ENCODE data around the gene ZNF335. TPM values are rescaled to one million over a fixed set of nuclear protein-coding genes. Genes with fewer than 3 reads are reported as not detected.
A peak's percentile ranks its signal among the peaks of the same experiment; 100 is the strongest.

The ZNF335 gene
- total RNA-seq, 1 donor from 2014 or later = 31.6 TPM

DNA sequence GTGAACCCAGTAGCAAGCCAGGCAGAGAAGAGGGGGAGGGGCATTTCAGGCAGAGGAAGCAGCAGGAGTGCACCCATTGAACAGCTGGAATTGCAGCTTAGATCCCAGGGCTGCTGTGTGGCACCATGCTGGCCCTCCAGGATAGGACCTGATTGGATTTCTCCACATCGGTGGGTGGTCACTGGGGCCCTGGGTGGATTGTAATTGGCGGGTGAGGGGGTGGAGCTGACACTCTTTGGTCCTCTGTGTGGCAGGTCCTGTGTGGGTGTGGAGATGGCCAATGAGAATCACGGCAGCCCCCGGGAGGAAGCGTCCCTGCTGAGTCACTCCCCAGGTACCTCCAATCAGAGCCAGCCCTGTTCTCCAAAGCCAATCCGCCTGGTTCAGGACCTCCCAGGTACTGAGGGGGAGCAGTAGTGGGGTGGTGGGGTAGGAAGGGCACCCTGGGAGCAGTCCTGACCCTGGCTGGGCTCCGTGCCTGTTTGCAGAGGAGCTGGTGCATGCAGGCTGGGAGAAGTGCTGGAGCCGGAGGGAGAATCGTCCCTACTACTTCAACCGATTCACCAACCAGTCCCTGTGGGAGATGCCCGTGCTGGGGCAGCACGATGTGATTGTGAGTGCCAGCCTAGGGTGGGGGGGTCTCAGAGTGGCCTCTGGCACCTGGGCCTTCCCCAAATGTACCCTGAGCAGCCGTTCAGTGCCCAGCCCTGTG lies 33.1 kb downstream of the ZNF335 start:
- Mint-ChIP-seq H3K4me3 (no peak overlapping the region), H3K9me3 (no peaks in the 10 kb centered on the region), H3K27ac (no peak overlapping the region), H3K36me3 (peaks cover 22% of the 10 kb centered on the region), H3K4me1 (peaks cover 9% of the 10 kb centered on the region), H3K27me3 (ENCODE audit: low read depth) (no peaks in the 10 kb centered on the region)
- TF ChIP-seq, protein P1, sequence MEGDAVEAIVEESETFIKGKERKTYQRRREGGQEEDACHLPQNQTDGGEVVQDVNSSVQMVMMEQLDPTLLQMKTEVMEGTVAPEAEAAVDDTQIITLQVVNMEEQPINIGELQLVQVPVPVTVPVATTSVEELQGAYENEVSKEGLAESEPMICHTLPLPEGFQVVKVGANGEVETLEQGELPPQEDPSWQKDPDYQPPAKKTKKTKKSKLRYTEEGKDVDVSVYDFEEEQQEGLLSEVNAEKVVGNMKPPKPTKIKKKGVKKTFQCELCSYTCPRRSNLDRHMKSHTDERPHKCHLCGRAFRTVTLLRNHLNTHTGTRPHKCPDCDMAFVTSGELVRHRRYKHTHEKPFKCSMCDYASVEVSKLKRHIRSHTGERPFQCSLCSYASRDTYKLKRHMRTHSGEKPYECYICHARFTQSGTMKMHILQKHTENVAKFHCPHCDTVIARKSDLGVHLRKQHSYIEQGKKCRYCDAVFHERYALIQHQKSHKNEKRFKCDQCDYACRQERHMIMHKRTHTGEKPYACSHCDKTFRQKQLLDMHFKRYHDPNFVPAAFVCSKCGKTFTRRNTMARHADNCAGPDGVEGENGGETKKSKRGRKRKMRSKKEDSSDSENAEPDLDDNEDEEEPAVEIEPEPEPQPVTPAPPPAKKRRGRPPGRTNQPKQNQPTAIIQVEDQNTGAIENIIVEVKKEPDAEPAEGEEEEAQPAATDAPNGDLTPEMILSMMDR (IDR thresholded peaks at IDR 0.05; ENCODE audit: unreplicated experiment) = no peak
- DNase-seq (ENCODE audit: low spot score in 2 of 2, unreplicated experiment in 2 of 2) = no peak

DNA sequence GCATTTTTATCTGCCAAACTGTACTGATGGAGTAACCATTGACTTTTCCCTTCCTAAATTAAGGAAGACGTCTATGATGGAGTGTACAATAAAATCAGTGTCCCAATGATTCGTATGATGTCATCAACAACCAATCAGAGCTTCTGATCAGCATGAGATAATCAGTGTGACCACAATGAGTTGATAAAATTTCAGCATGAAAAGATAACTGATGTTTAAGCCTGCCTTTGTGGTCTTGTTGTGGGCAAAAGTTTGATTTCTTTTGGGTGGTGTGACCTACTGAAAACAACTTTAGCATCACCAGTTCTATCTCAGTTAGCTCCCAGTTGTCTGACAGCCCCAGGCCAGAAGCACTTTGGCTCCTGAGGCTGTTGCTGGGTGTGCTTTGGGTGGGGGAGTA lies 34.2 kb downstream of the ZNF335 start:
- Mint-ChIP-seq H3K27me3 (ENCODE audit: low read depth) (no peaks in the 10 kb centered on the region), H3K36me3 (peaks cover 21% of the 10 kb centered on the region), H3K4me3 (no peak overlapping the region), H3K4me1 (peaks cover 17% of the 10 kb centered on the region), H3K27ac (no peak overlapping the region), H3K9me3 (no peaks in the 10 kb centered on the region)
- TF ChIP-seq, protein P1 (IDR thresholded peaks at IDR 0.05; ENCODE audit: unreplicated experiment) = no peak
- no peak for DNase-seq (ENCODE audit: low spot score in 2 of 2, unreplicated experiment in 2 of 2)

DNA sequence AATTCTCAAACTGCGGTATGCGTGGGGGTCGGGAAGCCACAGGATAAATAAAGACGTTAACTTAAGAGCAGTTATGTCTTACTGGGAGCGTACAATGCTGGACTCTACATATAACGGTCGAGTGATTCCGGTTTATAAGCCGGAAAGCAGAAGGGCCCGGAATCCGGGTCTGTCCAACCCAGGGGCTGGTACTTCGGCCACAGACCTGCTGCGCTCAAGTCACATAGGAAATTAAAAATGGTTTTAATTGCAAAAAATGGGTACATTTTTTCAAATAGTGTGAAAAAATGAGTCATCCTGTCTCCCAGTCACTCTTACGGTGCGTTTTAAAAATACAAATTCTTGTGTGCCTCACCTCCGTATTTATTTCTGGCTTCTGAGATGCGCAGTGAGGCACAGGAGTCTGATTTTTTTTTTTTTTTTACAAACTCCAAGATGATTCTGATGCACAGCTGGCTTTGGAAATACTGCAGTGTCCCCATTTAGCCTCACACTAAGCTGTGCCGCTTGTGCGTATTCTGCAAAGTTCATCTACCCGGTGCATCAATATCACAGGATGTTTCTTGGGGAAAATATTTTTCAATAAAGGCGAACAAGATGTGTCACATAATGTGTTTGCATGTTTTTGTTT lies 36.5 kb downstream of the ZNF335 start:
- H3K36me3 Mint-ChIP-seq = peaks cover 21% of the 10 kb centered on the region
- H3K9me3 Mint-ChIP-seq = no peaks in the 10 kb centered on the region
- peak overlapping the region; percentile 97 for H3K27ac Mint-ChIP-seq
- H3K4me1 Mint-ChIP-seq = peaks cover 17% of the 10 kb centered on the region
- TF ChIP-seq, protein P1 (IDR thresholded peaks at IDR 0.05; ENCODE audit: unreplicated experiment) = no peak
- no peak for DNase-seq (ENCODE audit: low spot score in 2 of 2, unreplicated experiment in 2 of 2)
- H3K27me3 Mint-ChIP-seq (ENCODE audit: low read depth) = no peaks in the 10 kb centered on the region
- peak overlapping the region; percentile 87 for H3K4me3 Mint-ChIP-seq

DNA sequence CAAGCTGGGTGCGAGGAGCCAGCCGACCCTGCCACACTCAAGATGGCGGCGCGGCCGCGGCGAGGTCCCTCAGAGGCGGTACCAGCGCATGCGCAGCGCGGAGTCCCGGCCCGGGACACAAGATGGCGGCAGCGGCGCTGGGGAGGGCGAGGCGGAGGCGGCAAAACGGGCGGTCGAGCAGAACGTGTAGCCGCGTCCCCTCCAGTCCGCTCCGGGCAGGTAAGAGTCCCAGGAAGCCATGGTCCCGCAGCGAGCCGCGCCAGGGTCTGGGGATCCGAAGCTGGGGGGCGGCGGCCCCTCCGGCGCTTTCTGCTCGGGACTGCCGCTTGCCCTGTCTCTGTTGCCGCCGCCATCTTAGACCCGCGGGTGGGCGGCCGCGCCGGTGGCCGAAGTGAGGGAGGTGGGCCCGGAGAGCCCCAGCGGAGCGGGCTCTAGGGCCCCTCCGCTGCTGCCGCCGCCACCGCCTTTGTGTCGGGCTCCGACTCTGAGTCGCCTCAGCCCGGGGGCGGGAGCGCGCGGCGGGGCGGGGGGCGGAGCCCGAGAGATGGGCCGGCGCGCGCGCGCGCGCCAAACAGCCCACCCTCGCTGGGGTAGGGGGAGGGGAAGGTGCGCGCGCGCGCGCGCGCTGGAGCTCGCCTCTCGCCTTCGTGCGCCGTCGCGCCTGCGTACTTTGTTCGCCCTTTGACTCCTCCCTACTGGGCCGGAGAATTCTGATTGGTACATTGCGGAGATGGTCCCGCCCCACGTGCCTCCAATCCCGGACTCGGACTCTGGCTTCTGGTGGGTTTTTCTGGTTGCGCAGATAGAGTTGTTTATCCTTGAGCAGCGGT lies 37.2 kb downstream of the ZNF335 start, which contains the start of gene PCIF1:
PCIF1 (plus strand) TSS at position 98 of the 830 bp plus-strand sequence. CDS start 4,317 bp downstream, outside the sequence.
- Mint-ChIP-seq H3K36me3 (peaks cover 18% of the 10 kb centered on the region), H3K27me3 (ENCODE audit: low read depth) (no peaks in the 10 kb centered on the region), H3K27ac (peak within 1 kb of the TSS; percentile 99), H3K4me3 (peak within 1 kb of the TSS; percentile 97), H3K9me3 (no peaks in the 10 kb centered on the region), H3K4me1 (peaks cover 17% of the 10 kb centered on the region)
- DNase-seq (ENCODE audit: low spot score in 2 of 2, unreplicated experiment in 2 of 2) = peak; percentile 97 to 99
- TF ChIP-seq, protein P1 (IDR thresholded peaks at IDR 0.05; ENCODE audit: unreplicated experiment) = no peak

DNA sequence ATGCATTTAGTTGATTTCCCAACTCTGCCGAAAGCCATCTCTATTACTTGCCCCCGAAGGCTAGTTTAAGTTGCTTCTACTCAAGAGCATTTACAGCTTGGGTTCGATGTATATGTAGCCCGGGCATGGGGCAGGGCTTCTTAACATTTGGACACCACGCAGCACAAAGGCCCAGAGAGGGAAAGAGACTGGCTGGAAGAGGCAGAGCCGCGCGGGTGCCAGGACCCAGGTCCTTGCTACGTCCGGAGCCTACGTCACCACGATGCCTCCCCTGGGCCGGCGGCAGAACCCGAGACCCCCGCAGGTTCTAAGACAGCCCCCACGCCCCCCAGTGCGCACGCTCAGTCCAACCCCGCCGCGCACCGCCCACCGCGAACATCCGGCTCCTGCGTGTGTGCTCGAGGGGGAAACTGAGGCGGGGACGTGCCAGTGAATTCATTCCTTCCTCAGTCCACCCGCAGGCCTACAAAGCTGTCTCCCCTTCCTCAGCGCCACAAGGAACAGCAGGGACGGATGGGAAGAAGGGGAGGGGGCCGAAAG lies 37.9 kb downstream of the ZNF335 start:
- peak overlapping the region; percentile 97 for H3K4me3 Mint-ChIP-seq
- no peaks in the 10 kb centered on the region for H3K9me3 Mint-ChIP-seq
- H3K4me1 Mint-ChIP-seq = peaks cover 17% of the 10 kb centered on the region
- no peak for DNase-seq (ENCODE audit: low spot score in 2 of 2, unreplicated experiment in 2 of 2)
- H3K27me3 Mint-ChIP-seq (ENCODE audit: low read depth) = no peaks in the 10 kb centered on the region
- peak overlapping the region; percentile 99 for H3K27ac Mint-ChIP-seq
- peaks cover 12% of the 10 kb centered on the region for H3K36me3 Mint-ChIP-seq
- TF ChIP-seq, protein P1 (IDR thresholded peaks at IDR 0.05; ENCODE audit: unreplicated experiment) = no peak

All from mesothelial cell of epicardium (in vitro differentiated cells).